NCI-H1105 (cell line): ENCODE results near the gene DHX40.
A peak's percentile ranks its signal among the peaks of the same experiment; 100 is the strongest.
"Not testable (repeated sequence)": the region's sequence is repeated elsewhere in the genome, so short reads cannot be mapped to it uniquely, and the experiment has no call there.

Source experiments
- DNase-seq: peaks from one replicate; lab custom pipeline; 2025; lab: John Stamatoyannopoulos, UW

The DHX40 gene

GRCh38 chr17:59561042-59561441 lies 4.4 kb upstream of the DHX40 start:
- DNase-seq: no peak

GRCh38 chr17:59565959-59566324 lies 532 bp downstream of the DHX40 start:
- peak; percentile 79 for DNase-seq

- DNase-seq: not testable (repeated sequence)
Measured at GRCh38 chr17:59569151-59569550, 3.7 kb downstream of the DHX40 start.

GRCh38 chr17:59572301-59572924 lies 7.0 kb downstream of the DHX40 start:
- no peak for DNase-seq

- DNase-seq: not testable (repeated sequence)
Measured at GRCh38 chr17:59584168-59584567, 18.8 kb downstream of the DHX40 start.

- no peak for DNase-seq
Measured at GRCh38 chr17:59600169-59600568, 34.8 kb downstream of the DHX40 start.

- DNase-seq: no peak
Measured at GRCh38 chr17:59601130-59601529, 35.7 kb downstream of the DHX40 start.

GRCh38 chr17:59607061-59607460 lies 41.7 kb downstream of the DHX40 start:
- no peak for DNase-seq

GRCh38 chr17:59607817-59608403 lies 42.5 kb downstream of the DHX40 start:
- DNase-seq: no peak

- DNase-seq: no peak
Measured at GRCh38 chr17:59611503-59611902, 46.1 kb downstream of the DHX40 start.

- DNase-seq: no peak
Measured at GRCh38 chr17:59616253-59616920, 51.0 kb downstream of the DHX40 start.

- no peak for DNase-seq
Measured at GRCh38 chr17:59617156-59617732, 51.8 kb downstream of the DHX40 start.

GRCh38 chr17:59619035-59619297 lies 53.6 kb downstream of the DHX40 start:
- no peak for DNase-seq

GRCh38 chr17:59619298-59620063 lies 54.1 kb downstream of the DHX40 start, which contains the start of gene CLTC:
CLTC (plus strand) TSS chr17:59619895; CDS start chr17:59620132, 237 bp downstream.
- peak; percentile 89 for DNase-seq

GRCh38 chr17:59620064-59620359 lies 54.6 kb downstream of the DHX40 start:
- no peak for DNase-seq

- peak; percentile 16 for DNase-seq
Measured at GRCh38 chr17:59620518-59621259, 55.3 kb downstream of the DHX40 start.

- no peak for DNase-seq
Measured at GRCh38 chr17:59621771-59622170, 56.4 kb downstream of the DHX40 start.

- DNase-seq: no peak
Measured at GRCh38 chr17:59623151-59623550, 57.7 kb downstream of the DHX40 start.

GRCh38 chr17:59626756-59627155 lies 61.3 kb downstream of the DHX40 start:
- DNase-seq: no peak

GRCh38 chr17:59627274-59627673 lies 61.9 kb downstream of the DHX40 start:
- no peak for DNase-seq

- no peak for DNase-seq
Measured at GRCh38 chr17:59627770-59628171, 62.4 kb downstream of the DHX40 start.

- DNase-seq: no peak
Measured at GRCh38 chr17:59629174-59629573, 63.8 kb downstream of the DHX40 start.
